Measurements from ENCODE around the gene IGDCC3. TPM values are rescaled to one million over a fixed set of nuclear protein-coding genes. Genes with fewer than 3 reads are reported as not detected.

IGDCC3 gene
- total RNA-seq, 1 donor from 2014 or later = not detected

- no peak overlapping the region for H3K27ac Mint-ChIP-seq
These were observed 39.4 kb downstream of the IGDCC3 start for GRCh38 chr15:65338366-65338765.

GRCh38 chr15:65337436-65338070 is 40.2 kb downstream of the IGDCC3 start:
- intact Hi-C loops (cut with micrococcal nuclease) = no loop called here
- H3K27me3 Mint-ChIP-seq (ENCODE audit: insufficient read depth) = peaks cover 6% of the 10 kb centered on the region
- H3K9me3 Mint-ChIP-seq = no peaks in the 10 kb centered on the region
- no peaks in the 10 kb centered on the region for H3K36me3 Mint-ChIP-seq (ENCODE audit: low read depth)
- no peak overlapping the region for H3K4me3 Mint-ChIP-seq
- peaks cover 6% of the 10 kb centered on the region for H3K4me1 Mint-ChIP-seq (ENCODE audit: low read depth)
- no peak overlapping the region for H3K27ac Mint-ChIP-seq
- DNase-seq (ENCODE audit: low spot score) = no peak

More at GRCh38 chr15:65338366-65338765, 39.4 kb downstream of the IGDCC3 start:
- Mint-ChIP-seq H3K27me3 (ENCODE audit: insufficient read depth) (peaks cover 4% of the 10 kb centered on the region), H3K36me3 (ENCODE audit: low read depth) (no peaks in the 10 kb centered on the region), H3K4me3 (no peak overlapping the region), H3K4me1 (ENCODE audit: low read depth) (peaks cover 6% of the 10 kb centered on the region), H3K9me3 (no peaks in the 10 kb centered on the region)
- intact Hi-C loops (cut with micrococcal nuclease) = no loop called here
- no peak for DNase-seq (ENCODE audit: low spot score)

- no peaks in the 10 kb centered on the region for H3K9me3 Mint-ChIP-seq
- H3K36me3 Mint-ChIP-seq (ENCODE audit: low read depth) = no peaks in the 10 kb centered on the region
- H3K27me3 Mint-ChIP-seq (ENCODE audit: insufficient read depth) = peaks cover 6% of the 10 kb centered on the region
- H3K4me3 Mint-ChIP-seq = no peak overlapping the region
- intact Hi-C loops (cut with micrococcal nuclease) = no loop called here
- no peak for DNase-seq (ENCODE audit: low spot score)
- peaks cover 6% of the 10 kb centered on the region for H3K4me1 Mint-ChIP-seq (ENCODE audit: low read depth)
- no peak overlapping the region for H3K27ac Mint-ChIP-seq
These were observed 41.0 kb downstream of the IGDCC3 start for GRCh38 chr15:65336493-65337435.

- Mint-ChIP-seq H3K4me1 (ENCODE audit: low read depth) (peaks cover 6% of the 10 kb centered on the region), H3K36me3 (ENCODE audit: low read depth) (no peaks in the 10 kb centered on the region), H3K9me3 (no peaks in the 10 kb centered on the region), H3K4me3 (no peak overlapping the region), H3K27ac (no peak overlapping the region), H3K27me3 (ENCODE audit: insufficient read depth) (peaks cover 3% of the 10 kb centered on the region)
- DNase-seq (ENCODE audit: low spot score) = no peak
- intact Hi-C loops (cut with micrococcal nuclease) = no loop called here
These were observed 42.3 kb downstream of the IGDCC3 start for GRCh38 chr15:65335278-65336055.

- no peak overlapping the region for H3K4me3 Mint-ChIP-seq
- no peak for DNase-seq (ENCODE audit: low spot score)
- no peaks in the 10 kb centered on the region for H3K9me3 Mint-ChIP-seq
- H3K4me1 Mint-ChIP-seq (ENCODE audit: low read depth) = peaks cover 2% of the 10 kb centered on the region
- H3K36me3 Mint-ChIP-seq (ENCODE audit: low read depth) = no peaks in the 10 kb centered on the region
- intact Hi-C loops (cut with micrococcal nuclease) = no loop called here
- no peak overlapping the region for H3K27ac Mint-ChIP-seq
- H3K27me3 Mint-ChIP-seq (ENCODE audit: insufficient read depth) = peaks cover 2% of the 10 kb centered on the region
These were observed 43.1 kb downstream of the IGDCC3 start for GRCh38 chr15:65334586-65335231.

- Mint-ChIP-seq H3K36me3 (ENCODE audit: low read depth) (no peaks in the 10 kb centered on the region), H3K27me3 (ENCODE audit: insufficient read depth) (peaks cover 2% of the 10 kb centered on the region), H3K4me3 (no peak overlapping the region), H3K9me3 (no peaks in the 10 kb centered on the region), H3K4me1 (ENCODE audit: low read depth) (no peaks in the 10 kb centered on the region), H3K27ac (no peak overlapping the region)
- intact Hi-C loops (cut with micrococcal nuclease) = no loop called here
- DNase-seq (ENCODE audit: low spot score) = no peak
These were observed 43.9 kb downstream of the IGDCC3 start for GRCh38 chr15:65333856-65334255.

- DNase-seq (ENCODE audit: low spot score) = no peak
- H3K9me3 Mint-ChIP-seq = no peaks in the 10 kb centered on the region
- no peaks in the 10 kb centered on the region for H3K36me3 Mint-ChIP-seq (ENCODE audit: low read depth)
- intact Hi-C loops (cut with micrococcal nuclease) = no loop called here
- no peak overlapping the region for H3K27ac Mint-ChIP-seq
- peaks cover 2% of the 10 kb centered on the region for H3K27me3 Mint-ChIP-seq (ENCODE audit: insufficient read depth)
- no peaks in the 10 kb centered on the region for H3K4me1 Mint-ChIP-seq (ENCODE audit: low read depth)
- no peak overlapping the region for H3K4me3 Mint-ChIP-seq
These were observed 44.5 kb downstream of the IGDCC3 start for GRCh38 chr15:65333148-65333820.

- intact Hi-C loops (cut with micrococcal nuclease) = no loop called here
- H3K4me3 Mint-ChIP-seq = no peak overlapping the region
These were observed 45.2 kb downstream of the IGDCC3 start for GRCh38 chr15:65332391-65333147.

GRCh38 chr15:65331811-65332210 is 46.0 kb downstream of the IGDCC3 start:
- intact Hi-C loops (cut with micrococcal nuclease) = no loop called here
- no peak for DNase-seq (ENCODE audit: low spot score)
- Mint-ChIP-seq H3K4me3 (no peak overlapping the region), H3K9me3 (no peaks in the 10 kb centered on the region), H3K36me3 (ENCODE audit: low read depth) (no peaks in the 10 kb centered on the region), H3K27ac (no peak overlapping the region), H3K4me1 (ENCODE audit: low read depth) (no peaks in the 10 kb centered on the region), H3K27me3 (ENCODE audit: insufficient read depth) (peaks cover 3% of the 10 kb centered on the region)

More at GRCh38 chr15:65332391-65333147, 45.2 kb downstream of the IGDCC3 start:
- no peak for DNase-seq (ENCODE audit: low spot score)
- Mint-ChIP-seq H3K27ac (no peak overlapping the region), H3K4me1 (ENCODE audit: low read depth) (no peaks in the 10 kb centered on the region), H3K27me3 (ENCODE audit: insufficient read depth) (peaks cover 3% of the 10 kb centered on the region), H3K36me3 (ENCODE audit: low read depth) (no peaks in the 10 kb centered on the region), H3K9me3 (no peaks in the 10 kb centered on the region)

GRCh38 chr15:65330934-65331645 is 46.7 kb downstream of the IGDCC3 start:
- DNase-seq (ENCODE audit: low spot score) = no peak
- no peaks in the 10 kb centered on the region for H3K4me1 Mint-ChIP-seq (ENCODE audit: low read depth)
- intact Hi-C loops (cut with micrococcal nuclease) = no loop called here
- no peak overlapping the region for H3K4me3 Mint-ChIP-seq
- H3K9me3 Mint-ChIP-seq = no peaks in the 10 kb centered on the region
- no peaks in the 10 kb centered on the region for H3K36me3 Mint-ChIP-seq (ENCODE audit: low read depth)
- H3K27ac Mint-ChIP-seq = no peak overlapping the region
- peaks cover 3% of the 10 kb centered on the region for H3K27me3 Mint-ChIP-seq (ENCODE audit: insufficient read depth)

- no peaks in the 10 kb centered on the region for H3K9me3 Mint-ChIP-seq
- no peak for DNase-seq (ENCODE audit: low spot score)
- no peak overlapping the region for H3K27ac Mint-ChIP-seq
- H3K4me3 Mint-ChIP-seq = no peak overlapping the region
- no peaks in the 10 kb centered on the region for H3K36me3 Mint-ChIP-seq (ENCODE audit: low read depth)
- peaks cover 10% of the 10 kb centered on the region for H3K27me3 Mint-ChIP-seq (ENCODE audit: insufficient read depth)
- H3K4me1 Mint-ChIP-seq (ENCODE audit: low read depth) = no peaks in the 10 kb centered on the region
- intact Hi-C loops (cut with micrococcal nuclease) = no loop called here
These were observed 47.6 kb downstream of the IGDCC3 start for GRCh38 chr15:65329984-65330735.
